ENCODE results near the gene DSCAML1.

DNA sequence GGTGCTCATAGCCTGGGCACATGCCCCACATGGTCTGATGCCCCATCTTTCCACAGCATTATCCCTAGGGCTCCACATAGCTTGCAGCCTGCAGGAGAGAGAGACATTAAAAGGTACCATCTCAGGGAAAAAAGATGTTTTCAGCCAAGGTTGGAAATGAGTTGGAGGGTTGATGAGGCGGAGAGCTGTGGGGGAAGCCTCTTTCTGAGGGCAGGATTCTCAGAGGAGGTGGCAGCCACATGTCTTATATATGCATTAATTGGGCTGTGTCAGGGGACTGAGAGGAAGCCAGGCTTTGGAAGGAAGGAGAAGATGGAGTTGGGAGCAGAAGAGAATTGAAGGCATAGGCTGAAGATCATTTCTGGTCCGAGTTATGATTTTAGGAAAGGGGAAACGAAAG lies 411.5 kb downstream of the DSCAML1 start:
- TF ChIP-seq CTCF (IDR thresholded peaks at IDR 0.05; ENCODE audit: insufficient read depth, low read depth, low read length): no peak
- no peak for TF ChIP-seq EZH2 (IDR thresholded peaks at IDR 0.05; ENCODE audit: insufficient read depth, low read length)
